Left forelimb (tissue), 1 donor: Measurements from ENCODE around the gene FHIT.

Experiments
- DNase-seq: peaks from one replicate; pipeline ENCODE4 v3.0.0-alpha.2; 2018; ENCODE audit warnings: low spot score

FHIT gene

DNA sequence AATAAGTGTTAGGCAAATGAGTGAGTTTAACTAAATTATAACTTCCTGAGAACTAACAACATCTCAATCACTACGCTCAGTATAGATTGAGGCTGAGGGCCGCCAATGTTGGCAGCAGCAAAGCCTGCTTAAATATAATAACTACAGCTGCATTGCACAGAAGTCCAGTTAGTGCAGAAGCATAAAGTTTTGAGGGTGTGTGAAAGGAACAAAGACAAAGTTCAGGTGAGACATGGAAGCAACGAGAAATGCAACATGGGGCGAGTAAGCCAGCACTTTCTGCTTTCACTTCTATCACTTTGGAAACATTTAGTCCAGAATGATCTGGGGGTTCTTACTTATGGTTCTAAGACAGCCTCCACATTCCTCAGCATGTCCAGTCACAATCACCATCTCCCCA lies 1149.1 kb downstream of the FHIT start:
- DNase-seq: no peak

DNA sequence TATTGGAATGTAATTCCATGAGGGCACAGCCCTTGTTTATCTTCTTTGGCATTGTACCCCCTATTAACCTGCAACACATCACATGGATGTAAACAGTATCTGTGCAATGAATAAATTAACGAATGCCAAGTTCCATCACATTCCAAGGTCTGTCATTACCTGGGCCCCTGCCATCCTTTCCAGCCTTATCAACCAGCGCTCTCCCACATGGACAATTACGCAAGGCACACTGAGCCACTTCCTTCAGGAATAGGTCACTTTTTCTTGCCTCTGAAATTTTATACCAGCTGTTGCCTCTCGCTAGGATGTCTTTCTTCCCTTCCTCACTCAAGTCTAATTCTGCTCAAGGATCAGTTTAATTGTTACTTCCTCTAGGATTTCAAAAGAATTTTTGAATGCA lies 1149.6 kb downstream of the FHIT start:
- no peak for DNase-seq

DNA sequence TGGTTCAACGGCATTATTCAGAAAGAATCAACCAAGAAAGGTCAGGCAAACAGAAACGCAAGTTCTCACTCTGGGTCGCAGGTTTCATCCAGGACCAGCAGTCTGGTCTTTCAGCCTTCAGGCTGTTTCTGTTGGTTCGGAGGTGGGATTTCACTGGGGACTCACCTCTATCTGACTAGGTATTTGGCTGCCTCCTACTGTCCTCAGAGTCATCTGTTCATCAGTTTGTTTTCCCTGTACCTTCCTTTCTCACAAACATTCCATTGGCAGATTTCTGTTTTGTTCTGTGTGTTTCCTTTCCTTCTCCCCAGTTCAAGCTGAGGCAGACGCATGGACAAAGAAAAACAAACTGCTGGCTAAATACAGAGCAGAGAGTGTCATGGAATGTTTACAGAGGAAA lies 1154.8 kb downstream of the FHIT start:
- DNase-seq: no peak

DNA sequence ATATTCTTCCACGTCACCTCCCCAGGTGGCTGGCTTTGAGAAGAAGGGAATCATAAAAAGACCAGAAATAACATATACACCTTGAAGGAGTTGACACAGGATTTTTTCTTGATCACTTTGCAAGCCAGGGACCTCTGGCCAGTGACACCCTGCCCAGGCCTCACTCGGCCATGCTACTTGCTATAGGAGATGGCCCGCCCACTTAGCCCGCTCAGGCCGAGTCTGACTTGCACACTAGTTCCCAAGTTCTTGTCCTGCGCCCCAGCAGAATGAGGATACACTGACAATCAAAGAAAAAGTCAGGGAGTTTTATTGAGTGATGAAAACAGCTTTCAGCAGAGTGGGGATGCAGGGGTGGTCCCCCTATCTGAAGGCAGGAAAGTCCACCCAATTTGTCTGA lies 1155.3 kb downstream of the FHIT start:
- DNase-seq: no peak

DNA sequence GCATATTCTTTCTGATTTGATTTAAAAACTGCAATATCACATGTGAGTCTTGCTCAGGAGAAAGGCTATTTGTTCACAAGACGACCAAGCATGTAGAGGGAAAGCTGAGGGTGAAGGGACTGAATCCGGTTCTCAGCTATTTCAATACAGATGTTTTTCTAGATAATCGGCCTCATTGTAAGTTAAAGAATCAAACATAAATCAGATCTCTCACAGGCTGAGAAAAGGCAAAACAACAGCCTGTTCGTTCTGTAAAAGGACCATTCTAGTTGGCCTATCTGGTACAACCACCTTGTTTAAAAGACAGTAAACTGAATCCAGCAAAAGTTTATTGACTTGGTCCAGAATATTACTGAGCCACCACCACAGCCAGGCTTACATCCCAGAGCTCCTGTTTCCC lies 1155.7 kb downstream of the FHIT start:
- DNase-seq: no peak

DNA sequence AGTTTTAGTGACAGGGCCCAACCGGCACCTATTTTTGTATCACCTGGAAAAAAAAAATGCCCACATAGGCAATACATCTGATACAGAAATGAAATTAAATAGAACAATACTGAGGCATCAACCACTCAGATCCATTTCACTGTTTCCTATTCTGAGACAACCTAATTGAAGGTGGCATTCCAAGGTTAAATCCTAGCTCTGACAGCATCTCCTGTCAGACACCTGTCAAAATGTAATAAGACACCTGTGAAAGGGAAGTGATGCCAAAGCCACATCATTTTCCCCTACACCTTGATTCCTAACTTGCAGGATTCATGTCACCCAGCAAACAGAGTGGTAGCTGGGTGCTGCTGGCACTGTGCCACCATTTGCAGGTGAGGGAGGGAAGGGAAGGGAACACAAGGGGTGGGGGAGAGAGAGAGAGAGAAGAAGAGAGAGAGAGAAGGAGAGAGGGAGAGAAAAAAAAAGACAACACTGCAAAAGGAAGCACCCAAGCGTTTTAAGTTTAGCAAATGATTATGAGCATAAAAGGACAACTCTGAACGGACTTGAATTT lies 1156.8 kb downstream of the FHIT start:
- no peak for DNase-seq

DNA sequence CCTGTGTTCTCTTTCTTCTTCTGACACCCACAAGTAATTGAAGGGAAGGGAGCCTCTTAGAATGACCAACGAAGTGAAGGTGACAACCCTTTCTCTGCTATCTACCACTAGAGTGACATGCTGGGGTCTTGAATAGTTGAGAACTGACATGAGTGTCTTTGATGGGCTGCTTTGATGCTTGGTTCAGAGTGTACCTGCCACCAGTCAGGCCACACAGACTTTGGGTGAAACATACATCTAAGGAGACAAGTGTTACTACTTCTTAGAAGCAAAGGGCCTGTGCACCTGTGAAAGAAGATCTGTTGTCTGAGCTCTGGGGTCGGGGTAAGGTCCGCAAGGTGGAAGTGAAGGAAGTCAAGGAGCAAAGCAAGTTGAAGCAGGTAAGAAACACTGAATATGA lies 1160.7 kb downstream of the FHIT start:
- DNase-seq: no peak

DNA sequence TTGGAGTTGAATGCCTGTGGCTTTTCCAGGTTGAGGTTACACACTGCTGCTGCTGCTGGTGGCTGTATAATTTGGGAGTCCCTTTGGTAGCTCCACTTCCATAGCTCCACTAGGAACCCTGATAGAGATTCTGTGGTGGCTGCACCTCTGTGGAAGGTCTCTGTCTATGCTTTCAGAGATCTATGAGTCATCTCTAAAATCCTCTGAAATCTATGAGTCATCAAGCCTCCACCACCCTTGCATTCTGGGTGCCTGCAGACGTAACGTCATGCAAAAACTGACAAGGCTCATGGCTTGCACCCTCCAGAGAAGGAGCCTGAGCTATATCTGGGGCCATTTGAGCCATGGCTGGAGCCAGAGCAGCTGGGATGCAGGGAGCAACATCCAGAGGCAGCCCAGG lies 1164.4 kb downstream of the FHIT start:
- no peak for DNase-seq

DNA sequence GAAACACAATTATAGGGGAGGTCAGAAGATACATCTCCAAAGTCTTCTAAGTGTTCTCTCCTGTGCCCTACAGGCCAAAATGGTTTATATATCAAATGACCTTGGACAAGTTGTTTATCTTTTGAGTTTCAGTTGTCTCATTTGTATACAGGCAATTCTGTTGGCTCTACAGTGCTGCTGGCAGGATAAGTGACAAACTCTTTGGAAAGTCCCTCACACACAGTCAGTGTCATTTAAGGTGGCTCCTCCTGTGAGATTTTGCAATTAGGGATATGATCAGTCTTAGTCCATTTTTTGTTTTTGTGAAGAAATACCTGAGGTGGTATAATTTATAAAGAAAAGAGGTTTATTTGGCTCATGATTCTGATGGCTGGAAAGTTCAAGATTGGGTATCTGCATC lies 1165.6 kb downstream of the FHIT start:
- no peak for DNase-seq

DNA sequence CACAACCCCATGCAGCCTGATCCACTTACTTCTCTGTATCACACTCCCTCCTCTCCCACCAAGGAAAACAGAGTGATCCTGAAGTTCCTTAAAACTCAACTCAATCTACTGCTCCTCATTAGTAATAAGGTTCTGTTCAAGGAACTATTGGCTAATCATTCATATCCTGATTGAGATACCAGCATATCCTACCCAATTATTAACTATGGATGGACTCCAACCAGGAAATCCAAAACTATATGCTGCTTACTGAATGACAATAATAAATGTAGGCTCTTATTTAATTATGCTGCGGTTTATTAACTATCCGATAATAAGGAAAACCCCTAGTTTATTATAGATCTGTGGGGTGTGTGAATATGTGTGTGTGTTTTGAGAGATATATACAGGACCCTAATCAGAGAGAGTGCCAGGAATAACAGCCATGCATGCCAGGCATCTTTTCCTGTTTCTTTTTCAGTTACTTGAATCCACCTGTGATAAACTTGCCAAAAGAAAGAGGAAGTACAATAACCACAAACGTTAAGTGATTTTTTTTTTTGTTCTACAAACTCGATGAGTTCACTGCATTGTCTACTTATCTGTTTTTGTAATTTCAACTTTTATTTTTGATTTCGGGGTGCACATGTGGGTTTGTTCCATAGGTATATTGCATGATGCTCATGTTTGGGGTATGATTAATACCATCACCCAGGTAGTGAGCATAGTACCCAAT lies 1169.7 kb downstream of the FHIT start:
- no peak for DNase-seq

DNA sequence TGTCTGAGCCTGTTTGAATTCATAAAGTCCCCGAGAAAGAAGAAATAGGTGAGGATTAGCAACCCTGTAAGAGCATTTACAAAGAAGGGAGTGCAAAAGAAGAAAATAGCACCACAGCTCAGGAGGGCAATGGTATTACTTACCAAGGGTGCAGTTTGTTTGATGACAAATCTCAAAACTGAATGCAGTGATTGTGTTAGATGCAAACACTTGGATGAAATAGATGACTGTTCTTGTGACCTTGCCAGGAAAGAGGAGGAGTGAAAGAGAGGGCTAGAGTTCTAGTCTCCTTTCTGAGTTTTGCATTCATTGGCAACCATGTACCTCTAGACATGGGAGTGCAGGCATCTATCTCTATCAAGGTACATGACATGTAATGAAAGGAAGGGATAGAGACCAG lies 1170.6 kb downstream of the FHIT start:
- DNase-seq: no peak

DNA sequence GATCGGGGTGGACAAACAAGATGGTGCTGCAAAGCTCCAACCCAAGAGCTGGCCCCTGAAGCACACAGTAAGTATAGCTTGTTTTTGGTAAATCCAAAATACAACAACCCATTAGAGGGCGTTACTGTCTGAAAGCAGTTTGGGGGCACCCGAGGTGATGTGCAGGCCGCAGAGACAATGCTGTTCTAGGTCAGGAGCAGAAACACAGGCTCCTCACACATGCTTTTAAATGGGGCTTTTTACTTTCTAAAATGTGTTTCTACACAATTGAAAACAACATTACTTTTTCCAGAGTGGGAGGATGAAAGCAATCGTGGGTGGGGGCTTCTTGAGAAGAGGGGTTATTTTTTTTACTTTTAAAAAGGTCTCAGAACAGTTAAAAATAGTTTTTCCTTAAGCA lies 1172.2 kb downstream of the FHIT start:
- no peak for DNase-seq

DNA sequence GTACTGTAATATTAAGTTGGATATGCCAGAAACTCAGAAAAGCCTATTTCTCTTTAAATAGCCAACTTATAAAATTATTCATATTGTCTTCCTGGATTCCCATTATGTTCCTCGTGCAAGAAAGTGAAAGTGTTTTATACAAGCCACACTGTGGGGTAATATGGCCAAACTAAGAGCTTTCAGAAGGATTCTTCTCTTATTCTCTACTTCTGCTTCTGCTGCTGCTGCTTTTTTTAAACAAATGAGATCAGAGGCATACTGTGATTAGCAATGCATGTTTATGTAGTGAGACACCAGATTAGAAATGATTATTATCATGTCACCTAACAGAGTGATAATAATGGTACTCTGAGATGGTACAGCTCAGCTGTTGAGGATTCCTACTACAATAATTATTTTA lies 1174.9 kb downstream of the FHIT start:
- no peak for DNase-seq

DNA sequence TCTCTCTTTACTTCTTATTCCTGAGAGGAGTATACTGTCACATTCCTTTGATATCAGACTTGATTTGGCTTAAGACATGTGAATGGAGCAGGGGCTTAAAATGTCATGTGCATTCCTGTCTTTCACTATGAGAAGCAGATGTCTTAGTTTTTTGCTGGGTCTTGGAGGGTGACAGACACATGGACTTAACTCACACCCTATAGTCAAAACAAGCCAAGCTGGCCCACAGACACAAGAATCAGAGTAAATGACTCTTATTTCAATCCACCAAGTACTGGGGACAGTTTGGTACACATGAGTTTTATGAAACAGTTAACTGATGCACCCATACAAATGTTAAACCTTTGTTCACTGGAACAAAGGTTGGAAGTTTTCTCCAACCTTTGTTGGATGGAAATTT lies 1177.3 kb downstream of the FHIT start:
- no peak for DNase-seq

DNA sequence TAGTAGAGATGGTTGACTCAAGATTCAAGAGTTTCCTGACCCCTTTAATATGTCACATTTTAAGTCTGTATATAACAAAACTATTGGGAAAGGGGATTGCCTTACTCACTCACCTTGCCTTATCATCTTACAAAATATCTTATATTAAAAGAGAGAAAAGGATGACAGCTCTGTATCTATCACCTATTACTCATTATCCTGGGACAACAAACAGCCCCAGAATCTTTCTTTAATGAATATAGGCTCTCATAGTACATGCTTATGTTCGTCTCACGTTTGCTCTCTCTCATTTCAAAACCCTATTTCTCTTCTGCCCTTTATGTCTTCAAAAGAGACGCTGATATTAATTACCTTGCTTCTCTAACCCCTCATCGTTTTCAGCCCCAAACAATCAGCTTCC lies 1178.0 kb downstream of the FHIT start:
- DNase-seq: no peak

DNA sequence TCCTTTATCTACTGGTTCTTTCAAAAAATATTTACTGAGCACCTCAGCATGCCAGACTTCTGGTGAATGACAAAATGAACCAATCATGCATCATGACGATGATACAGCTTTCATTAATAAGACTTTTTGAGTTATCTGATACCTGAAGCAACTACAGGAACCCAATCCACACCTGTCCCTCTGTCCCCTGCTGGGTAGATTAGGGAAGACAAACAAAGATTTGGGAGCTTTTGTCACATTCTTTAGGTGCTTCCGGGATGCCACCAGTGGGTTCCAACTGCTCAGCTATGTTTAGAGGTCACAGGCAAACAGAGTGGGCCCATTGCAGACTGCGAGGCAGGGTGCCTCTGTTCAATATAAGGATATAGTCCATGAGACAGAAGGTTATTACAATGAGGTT lies 1180.9 kb downstream of the FHIT start:
- no peak for DNase-seq

DNA sequence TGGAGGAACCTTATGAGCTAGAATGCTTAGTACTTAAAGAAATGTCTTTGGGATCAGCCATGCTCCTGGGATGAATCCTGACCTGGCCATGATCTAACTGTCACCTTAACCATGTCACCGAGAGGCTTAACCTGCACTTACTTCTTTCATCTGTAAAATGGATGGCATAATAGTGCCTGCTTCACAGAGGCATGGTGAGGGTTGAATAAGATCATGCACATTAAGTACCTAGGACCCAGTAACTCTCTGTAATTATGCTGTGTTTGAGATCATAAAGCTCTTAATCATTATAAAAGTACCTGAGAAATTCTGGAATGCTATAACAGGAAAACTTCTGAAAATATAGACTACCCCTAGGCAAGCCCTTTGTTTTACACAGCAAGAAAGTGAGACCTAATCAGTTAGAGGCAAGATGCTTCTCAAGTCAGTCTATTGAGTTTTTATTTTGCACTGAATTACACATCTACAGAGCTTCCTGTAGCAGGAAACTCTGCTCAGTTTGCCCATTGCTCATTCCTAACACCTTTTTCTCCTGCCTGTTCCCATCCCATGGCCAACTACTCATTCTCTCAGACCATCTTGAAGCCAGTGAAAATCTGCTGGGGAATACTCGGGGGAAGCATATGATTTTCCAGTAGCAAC lies 1185.9 kb downstream of the FHIT start:
- no peak for DNase-seq

DNA sequence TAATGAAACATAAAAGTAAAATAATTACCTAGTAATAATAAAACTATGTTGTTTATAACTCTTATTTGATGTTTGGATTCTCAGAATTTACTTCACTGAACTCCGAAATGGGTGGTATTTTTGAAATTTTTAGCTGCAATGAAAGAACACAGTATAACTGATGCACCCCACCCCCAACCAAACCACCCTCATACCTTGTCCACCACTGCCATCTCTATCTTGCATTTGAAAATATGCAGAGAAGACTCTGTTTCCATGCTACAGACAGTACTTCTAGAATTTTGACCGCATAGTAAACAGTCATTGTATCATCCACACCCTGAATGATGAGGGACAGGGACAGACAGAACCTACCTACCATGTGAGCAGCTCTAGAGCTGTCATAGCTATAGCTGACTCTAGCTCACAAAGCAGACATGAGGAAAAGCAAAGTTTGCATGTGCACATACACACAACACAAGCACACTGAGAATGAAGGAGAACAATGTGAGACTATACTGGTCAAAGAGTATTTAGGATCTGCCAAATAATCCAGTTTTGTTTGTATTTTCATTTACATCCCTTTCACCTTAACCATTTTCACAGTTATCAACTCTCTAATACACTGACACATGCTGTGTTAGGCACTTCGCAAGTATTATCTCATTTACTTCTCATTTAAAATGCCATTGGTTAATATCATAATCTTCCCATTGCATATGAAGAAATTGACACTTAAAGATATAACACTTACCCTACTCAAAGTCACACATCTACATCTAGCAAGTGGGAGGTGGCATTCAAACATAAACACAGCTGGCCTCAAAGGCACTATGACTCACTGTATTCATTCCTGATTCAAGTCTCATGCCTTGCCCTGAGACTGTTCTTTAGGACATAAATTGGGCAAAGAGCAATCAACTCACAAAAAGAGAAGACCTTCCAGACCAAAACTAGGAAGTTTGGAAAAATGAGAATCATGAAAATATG lies 1186.8 kb downstream of the FHIT start:
- no peak for DNase-seq

DNA sequence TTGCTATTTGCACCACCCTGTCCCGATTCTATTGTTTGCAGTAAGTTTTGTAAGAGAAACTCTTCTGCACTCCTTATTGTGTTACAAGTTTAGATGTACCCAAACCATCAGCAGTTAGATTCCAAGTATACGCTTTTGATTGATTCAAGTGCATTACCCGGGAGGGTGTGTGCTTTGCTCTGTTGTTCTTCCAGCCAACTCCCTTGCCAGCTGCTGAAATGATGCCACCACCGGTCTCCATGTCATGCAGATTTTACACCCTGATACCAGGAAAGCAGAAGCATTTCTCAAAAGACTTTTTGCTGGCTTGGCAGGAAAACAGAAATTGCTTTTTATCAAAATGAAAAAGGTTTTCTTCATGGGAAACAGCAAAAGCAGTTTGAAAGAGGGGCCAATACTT lies 1194.8 kb downstream of the FHIT start:
- no peak for DNase-seq

DNA sequence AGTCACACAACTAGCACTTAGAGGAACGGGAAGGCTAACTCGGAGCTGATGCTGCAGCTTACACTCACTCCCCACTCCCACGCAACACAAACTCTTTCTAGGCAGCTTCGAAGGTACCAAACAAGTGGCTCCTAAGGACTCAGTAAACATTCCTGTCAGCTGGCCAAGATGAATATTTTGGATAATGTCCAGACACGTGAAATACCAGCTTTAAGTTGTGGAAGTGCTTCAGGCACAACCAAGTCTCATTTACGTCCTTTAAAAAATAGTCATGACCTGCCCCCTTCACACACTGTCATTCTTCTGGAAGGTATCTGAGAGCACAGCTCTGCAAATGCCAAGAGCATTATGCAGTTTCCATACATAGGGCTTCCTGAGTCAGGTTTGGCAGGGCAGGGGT lies 1195.5 kb downstream of the FHIT start:
- DNase-seq: no peak

DNA sequence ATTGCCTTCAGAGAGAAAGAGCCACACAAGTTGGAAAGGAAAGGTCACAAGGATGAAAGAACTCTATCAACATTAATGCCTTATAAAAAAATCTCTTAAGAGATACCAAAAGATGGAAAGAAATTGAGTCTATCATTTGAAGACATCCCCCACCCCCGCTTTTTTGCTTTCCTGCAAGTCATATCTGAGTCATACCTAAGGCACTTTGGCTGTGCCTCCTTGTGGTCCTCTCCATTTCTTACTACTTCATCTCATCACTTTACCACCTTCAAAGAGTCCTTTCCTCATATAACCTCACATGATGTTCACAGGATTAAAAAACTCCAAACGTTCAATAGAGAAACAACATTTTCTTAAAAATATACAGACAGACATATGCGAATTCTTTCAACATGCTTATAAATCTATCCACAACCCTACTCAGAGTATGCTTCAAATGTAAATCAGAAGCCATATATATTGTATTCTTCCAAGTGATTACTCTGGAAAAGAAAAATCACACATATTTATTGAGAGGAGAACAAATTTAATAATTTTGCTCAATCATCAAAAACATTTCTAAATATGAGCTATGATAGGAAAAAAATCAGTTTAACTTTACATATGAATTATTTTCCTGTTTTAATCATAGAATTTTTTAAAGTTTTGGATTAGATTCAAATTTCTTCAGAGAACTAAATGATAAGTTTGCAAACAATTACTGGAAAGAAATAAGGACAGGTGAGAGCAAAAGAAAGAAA lies 1197.6 kb downstream of the FHIT start:
- DNase-seq: no peak

DNA sequence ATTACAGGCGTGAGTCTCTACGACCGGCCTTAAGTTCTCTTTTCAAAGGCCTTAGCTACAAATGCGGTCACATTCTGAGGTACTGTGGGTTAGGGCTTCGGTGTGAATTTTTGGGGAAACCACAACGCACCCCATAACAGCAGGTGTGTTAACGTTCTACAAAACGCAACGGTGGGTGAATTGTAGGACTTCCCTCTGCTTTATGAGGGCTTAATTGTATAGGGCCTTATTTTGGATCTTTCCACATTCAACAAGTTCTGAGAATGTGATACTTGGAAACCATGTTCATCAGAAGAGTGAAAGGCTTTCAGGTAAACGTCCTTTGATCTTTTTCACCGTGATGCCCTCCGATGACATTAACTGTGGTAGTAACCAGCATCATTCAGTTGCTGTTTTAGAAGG lies 1202.8 kb downstream of the FHIT start:
- DNase-seq: no peak
